Esophagus muscularis mucosa (tissue), 4 donors: ENCODE measurements around the gene IL1RL2. TPM values are rescaled to one million over a fixed set of nuclear protein-coding genes. Genes with fewer than 3 reads are reported as not detected.
A peak's percentile ranks its signal among the peaks of the same experiment; 100 is the strongest.

Experiments
- DNase-seq: peaks from one replicate; pipeline ENCODE4 v3.0.0-alpha.2; 2017; ENCODE audit errors: extremely low spot score
- H3K27ac ChIP-seq, 4 donors: fragments of 200-600 bp; sonication (generic); replicated peaks in 1 of 4; 1 replicate in 3 of 4; 2 replicates in 1 of 4; pipeline ENCODE4 v1.5.1; 2016 to 2019; ENCODE audit warnings: mild to moderate bottlenecking in 1 of 4
- H3K27me3 ChIP-seq, 4 donors: fragments of 200-600 bp; sonication (generic); one replicate each; pipeline versions ENCODE4 v1.5.1 to v1.6.0; 2016 to 2019
- H3K36me3 ChIP-seq, 4 donors: fragments of 200-600 bp; sonication (generic); one replicate each; pipeline ENCODE4 v1.5.1; 2016 to 2019
- H3K4me1 ChIP-seq, 4 donors: fragments of 200-600 bp; sonication (generic); one replicate each; pipeline ENCODE4 v1.5.1; 2016 to 2019
- H3K4me3 ChIP-seq, 4 donors: fragments of 200-600 bp; sonication (generic); 1 replicate in 2 of 4; 2 replicates in 2 of 4; pipeline ENCODE4 v1.5.1; 2016 to 2019; ENCODE audit warnings: mild to moderate bottlenecking in 4 of 4, moderate library complexity in 1 of 4
- H3K9me3 ChIP-seq, 4 donors: fragments of 200-600 bp; sonication (generic); 1 replicate in 3 of 4; 2 replicates in 1 of 4; pipeline ENCODE4 v1.5.1; 2016 to 2019
- EP300 ChIP-seq: sonication (generic); formaldehyde crosslinking; IDR thresholded peaks from one replicate; pipeline ENCODE4 v1.6.1; 2017; ENCODE audit warnings: antibody characterized with exemption
- POLR2A ChIP-seq: fragments of 450-650 bp; IDR thresholded peaks from one replicate; pipeline ENCODE4 v1.6.1; 2017; ENCODE audit warnings: antibody characterized with exemption, moderate library complexity, mild to moderate bottlenecking, low read depth
- POLR2AphosphoS5 ChIP-seq, 2 donors: sonication (generic); formaldehyde crosslinking; IDR thresholded peaks; one replicate each; pipeline ENCODE4 v1.6.1; 2017; ENCODE audit warnings: antibody characterized with exemption in 2 of 2
- whole genome bisulfite sequencing: methylation state at CpG from one replicate; pipeline ENCODE4 v1.1.5; 2018; 5-methylcytosine and 5-hydroxymethylcytosine counted together
- intact Hi-C: fragments of 100-400 bp; cut with DNase I; formaldehyde crosslinking; loops from one replicate; pipeline ENCODE4 v1.15.1; 2023
- total RNA-seq, 4 donors: library from RNA; depleted of rRNA; stranded (reverse); fragments of >200 nt; gene quantifications; one replicate each; pipeline versions ENCODE4 v1.1.0 to v1.2.1, GENCODE V29; 2016
- TF ChIP-seq, protein P1 (sequence below), 3 experiments: fragments of 200-600 bp in 2 of 3; fragments of 450-650 bp in 1 of 3; sonication (generic) in 2 of 3; IDR thresholded peaks; one replicate each; pipeline ENCODE4 v1.5.1; 2017 to 2019; ENCODE audit warnings: antibody characterized with exemption in 3 of 3, mild to moderate bottlenecking in 2 of 3, moderate library complexity in 1 of 3

Gene IL1RL2
- total RNA-seq, 4 donors from 2014 or later, result 0.19 to 0.92 (median 0.66) TPM; not detected in 1

DNA sequence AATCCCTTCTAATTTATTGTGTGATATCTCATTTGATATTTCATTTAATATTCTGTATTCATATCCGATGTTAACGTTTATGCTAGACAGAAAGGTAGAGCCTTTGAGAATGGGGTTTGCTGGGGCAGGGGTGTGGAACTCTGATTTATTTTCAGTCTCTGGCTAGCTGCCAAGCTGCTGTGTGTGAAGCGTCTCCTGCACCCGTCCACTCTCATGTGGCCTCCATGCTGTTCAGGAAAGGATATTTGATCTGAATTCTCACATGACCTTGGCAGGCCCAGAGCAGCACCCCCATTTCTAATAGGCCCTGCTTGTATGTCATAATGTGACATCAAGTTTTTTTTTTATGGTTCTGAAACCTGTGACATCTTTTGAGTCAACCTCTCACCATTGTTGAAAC lies 42.7 kb upstream of the IL1RL2 start:
- H3K27ac ChIP-seq, result peak overlapping the region; percentile 84 to 94 (median 88)

DNA sequence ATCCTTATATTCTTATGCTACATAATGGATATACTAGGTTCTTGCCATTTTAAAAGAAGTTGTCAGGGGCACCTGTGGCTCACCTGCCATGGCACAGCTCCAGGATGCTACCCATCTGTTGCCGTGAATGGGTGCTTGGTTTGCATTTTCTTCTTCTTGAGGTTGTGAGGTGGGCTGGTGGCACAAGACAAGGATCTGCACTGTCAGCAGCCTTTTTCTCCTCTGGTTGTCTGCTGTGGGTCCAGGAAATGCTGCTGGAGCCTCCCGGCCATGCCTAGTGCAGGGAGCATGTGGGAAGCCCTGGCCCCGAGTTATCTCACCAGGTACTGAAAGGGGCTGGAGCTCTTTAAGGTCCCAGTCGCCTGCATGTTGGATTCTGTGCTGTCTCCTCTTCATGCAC lies 41.7 kb upstream of the IL1RL2 start:
- H3K27ac ChIP-seq, result no peak overlapping the region
- peaks cover 0 to 25% (median 18%) of the 10 kb centered on the region in 4 donors for H3K9me3 ChIP-seq
- peaks cover 11 to 48% (median 37%) of the 10 kb centered on the region in 4 donors for H3K4me1 ChIP-seq
- H3K4me3 ChIP-seq, result peak overlapping the region in 2 of 4 donors; percentile 73 to 80
- peaks cover 0 to 12% (median 6%) of the 10 kb centered on the region in 4 donors for H3K36me3 ChIP-seq
- intact Hi-C loops, result no loop called here
- H3K27me3 ChIP-seq, result no peaks in the 10 kb centered on the region
- no peak for DNase-seq
- WGBS, result 96% methylated on average over 4 of the region's 4 CpGs
- TF ChIP-seq EP300, result no peak
- no peak for TF ChIP-seq POLR2A
- TF ChIP-seq, protein P1, sequence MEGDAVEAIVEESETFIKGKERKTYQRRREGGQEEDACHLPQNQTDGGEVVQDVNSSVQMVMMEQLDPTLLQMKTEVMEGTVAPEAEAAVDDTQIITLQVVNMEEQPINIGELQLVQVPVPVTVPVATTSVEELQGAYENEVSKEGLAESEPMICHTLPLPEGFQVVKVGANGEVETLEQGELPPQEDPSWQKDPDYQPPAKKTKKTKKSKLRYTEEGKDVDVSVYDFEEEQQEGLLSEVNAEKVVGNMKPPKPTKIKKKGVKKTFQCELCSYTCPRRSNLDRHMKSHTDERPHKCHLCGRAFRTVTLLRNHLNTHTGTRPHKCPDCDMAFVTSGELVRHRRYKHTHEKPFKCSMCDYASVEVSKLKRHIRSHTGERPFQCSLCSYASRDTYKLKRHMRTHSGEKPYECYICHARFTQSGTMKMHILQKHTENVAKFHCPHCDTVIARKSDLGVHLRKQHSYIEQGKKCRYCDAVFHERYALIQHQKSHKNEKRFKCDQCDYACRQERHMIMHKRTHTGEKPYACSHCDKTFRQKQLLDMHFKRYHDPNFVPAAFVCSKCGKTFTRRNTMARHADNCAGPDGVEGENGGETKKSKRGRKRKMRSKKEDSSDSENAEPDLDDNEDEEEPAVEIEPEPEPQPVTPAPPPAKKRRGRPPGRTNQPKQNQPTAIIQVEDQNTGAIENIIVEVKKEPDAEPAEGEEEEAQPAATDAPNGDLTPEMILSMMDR (IDR thresholded peaks at IDR 0.05), result no peak
- no peak for TF ChIP-seq POLR2AphosphoS5 (IDR thresholded peaks at IDR 0.05)

More for the DNA sequence above, 42.7 kb upstream of the IL1RL2 start:
- DNase-seq, result no peak
- 47% methylated on average over 4 of the region's 4 CpGs for WGBS
- Histone ChIP-seq H3K9me3 (peaks cover 0 to 25% (median 18%) of the 10 kb centered on the region in 4 donors), H3K27me3 (no peaks in the 10 kb centered on the region), H3K4me3 (peak overlapping the region; percentile 66 to 80 (median 70)), H3K36me3 (peaks cover 0 to 12% (median 6%) of the 10 kb centered on the region in 4 donors), H3K4me1 (peaks cover 5 to 48% (median 30%) of the 10 kb centered on the region in 4 donors)
- TF ChIP-seq EP300 (no peak), POLR2AphosphoS5 (IDR thresholded peaks at IDR 0.05) (peak in 1 of 2 donors; percentile 8), POLR2A (no peak)
- TF ChIP-seq, protein P1 (IDR thresholded peaks at IDR 0.05), result no peak
- intact Hi-C loops, result loop anchor here (5.0 kb wide), 1 partner anchor 82 kb away; no protein-coding TSS in a partner anchor

DNA sequence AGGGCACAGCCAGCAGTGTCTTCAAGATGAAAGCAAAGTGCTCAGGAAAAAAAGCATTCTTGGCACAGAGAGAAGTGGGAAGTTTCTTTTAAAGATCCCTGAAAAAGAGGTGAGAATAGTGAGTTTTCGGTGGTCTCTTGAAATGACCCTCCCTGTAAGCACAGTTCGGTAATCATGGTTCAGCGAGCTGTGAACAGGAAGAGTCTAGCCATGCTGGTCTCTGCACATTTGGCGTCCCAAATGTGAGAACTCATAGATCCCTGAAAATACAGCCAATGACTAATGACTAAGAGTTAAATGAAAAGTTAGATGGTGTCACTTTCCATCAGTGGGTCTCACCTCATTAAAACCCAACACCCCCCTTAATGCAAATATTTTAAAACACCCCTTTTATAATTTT lies 40.9 kb upstream of the IL1RL2 start:
- TF ChIP-seq POLR2AphosphoS5 (IDR thresholded peaks at IDR 0.05) (no peak), EP300 (no peak), POLR2A (no peak)
- TF ChIP-seq, protein P1 (IDR thresholded peaks at IDR 0.05), result no peak
- Histone ChIP-seq H3K27me3 (no peaks in the 10 kb centered on the region), H3K27ac (no peak overlapping the region), H3K9me3 (peaks cover 0 to 25% (median 18%) of the 10 kb centered on the region in 4 donors), H3K4me1 (peaks cover 9 to 48% (median 35%) of the 10 kb centered on the region in 4 donors), H3K4me3 (no peak overlapping the region), H3K36me3 (peaks cover 0 to 12% (median 6%) of the 10 kb centered on the region in 4 donors)
- WGBS, result 97% methylated on average over 4 of the region's 4 CpGs
- intact Hi-C loops, result no loop called here
- no peak for DNase-seq

DNA sequence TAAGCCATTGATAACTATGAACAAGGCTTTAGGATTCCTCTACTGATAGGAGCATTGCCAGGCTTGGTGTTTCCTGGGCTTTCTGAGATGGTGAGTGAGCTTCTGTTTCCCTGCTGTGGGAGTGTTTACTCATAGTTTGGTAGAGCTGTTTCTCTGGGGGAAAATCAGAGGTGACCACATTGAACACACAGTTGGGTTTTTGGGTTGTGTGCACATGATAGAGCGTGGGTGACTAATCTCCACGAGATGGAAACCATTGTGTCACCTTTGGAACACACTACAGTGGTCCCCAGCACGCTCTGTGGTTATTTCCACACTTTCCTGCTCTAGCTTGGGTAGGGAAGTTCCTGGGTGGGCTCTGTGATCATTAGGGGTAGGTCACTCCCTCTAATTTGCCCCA lies 38.9 kb upstream of the IL1RL2 start:
- 69% methylated on average over 3 of the region's 3 CpGs for WGBS
- no peak for DNase-seq
- no peaks in the 10 kb centered on the region for H3K27me3 ChIP-seq
- intact Hi-C loops, result no loop called here
- H3K4me1 ChIP-seq, result peaks cover 6 to 39% (median 21%) of the 10 kb centered on the region in 4 donors
- peaks cover 0 to 16% (median 6%) of the 10 kb centered on the region in 4 donors for H3K36me3 ChIP-seq
- peaks cover 0 to 25% (median 18%) of the 10 kb centered on the region in 4 donors for H3K9me3 ChIP-seq
- no peak overlapping the region for H3K27ac ChIP-seq
- no peak overlapping the region for H3K4me3 ChIP-seq
- TF ChIP-seq POLR2AphosphoS5 (IDR thresholded peaks at IDR 0.05), result no peak
- TF ChIP-seq EP300, result no peak
- TF ChIP-seq POLR2A, result no peak
- TF ChIP-seq, protein P1 (IDR thresholded peaks at IDR 0.05), result no peak
